Activated T-cell treated with anti-CD3 and anti-CD28 coated beads, Interleukin-2, amount 50 U/mL, for 1 hour (primary cell): ENCODE measurements around the gene GALR3.
A peak's percentile ranks its signal among the peaks of the same experiment; 100 is the strongest.

Source experiments
- DNase-seq: peaks from one replicate; pipeline ENCODE4 v3.0.0-alpha.2; 2020

GALR3 gene

GRCh38 chr22:37824674-37825641, 1.8 kb downstream of the GALR3 start:
- DNase-seq = no peak

GRCh38 chr22:37827056-37827455, 3.9 kb downstream of the GALR3 start:
- DNase-seq = no peak

- no peak for DNase-seq
These were observed 7.1 kb downstream of the GALR3 start for GRCh38 chr22:37830093-37830842.

- no peak for DNase-seq
These were observed 8.3 kb downstream of the GALR3 start for GRCh38 chr22:37831472-37831871.

- DNase-seq = no peak
These were observed 9.1 kb downstream of the GALR3 start for GRCh38 chr22:37832022-37832857.

GRCh38 chr22:37842015-37842793, 19.0 kb downstream of the GALR3 start:
- no peak for DNase-seq

- no peak for DNase-seq
These were observed 20.5 kb downstream of the GALR3 start for GRCh38 chr22:37843741-37844089.

GRCh38 chr22:37844904-37845329, 21.7 kb downstream of the GALR3 start:
- DNase-seq = no peak

- DNase-seq = no peak
These were observed 23.3 kb downstream of the GALR3 start for GRCh38 chr22:37846433-37846832.

- DNase-seq = no peak
These were observed 25.5 kb downstream of the GALR3 start for GRCh38 chr22:37848587-37849088.

GRCh38 chr22:37849089-37849751, 26.0 kb downstream of the GALR3 start, which contains the start of gene EIF3L:
Gene EIF3L (plus strand): TSS chr22:37849419. CDS start chr22:37849450, 31 bp downstream.
- peak; percentile 86 for DNase-seq

GRCh38 chr22:37850801-37851200, 27.6 kb downstream of the GALR3 start:
- no peak for DNase-seq

- no peak for DNase-seq
These were observed 29.2 kb downstream of the GALR3 start for GRCh38 chr22:37852418-37852817.

- DNase-seq = no peak
These were observed 31.8 kb downstream of the GALR3 start for GRCh38 chr22:37854946-37855345.

- no peak for DNase-seq
These were observed 32.3 kb downstream of the GALR3 start for GRCh38 chr22:37855462-37855861.

GRCh38 chr22:37860796-37861421, 37.7 kb downstream of the GALR3 start:
- no peak for DNase-seq

- DNase-seq = no peak
These were observed 39.6 kb downstream of the GALR3 start for GRCh38 chr22:37862570-37863325.

- DNase-seq = no peak
These were observed 42.3 kb downstream of the GALR3 start for GRCh38 chr22:37865510-37865909.

GRCh38 chr22:37870273-37870672, 47.1 kb downstream of the GALR3 start:
- DNase-seq = no peak
